IPS-NIHi11 (cell line): ENCODE results near the gene CYS1.
"Not testable (repeated sequence)": the region's sequence is repeated elsewhere in the genome, so short reads cannot be mapped to it uniquely, and the experiment has no call there.

Source experiments
- DNase-seq: peaks from one replicate; pipeline ENCODE4 v3.0.0; 2012; ENCODE audit warnings: mixed read lengths, low spot score

CYS1 gene, protein sequence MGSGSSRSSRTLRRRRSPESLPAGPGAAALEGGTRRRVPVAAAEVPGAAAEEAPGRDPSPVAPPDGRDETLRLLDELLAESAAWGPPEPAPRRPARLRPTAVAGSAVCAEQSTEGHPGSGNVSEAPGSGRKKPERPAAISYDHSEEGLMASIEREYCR

DNA sequence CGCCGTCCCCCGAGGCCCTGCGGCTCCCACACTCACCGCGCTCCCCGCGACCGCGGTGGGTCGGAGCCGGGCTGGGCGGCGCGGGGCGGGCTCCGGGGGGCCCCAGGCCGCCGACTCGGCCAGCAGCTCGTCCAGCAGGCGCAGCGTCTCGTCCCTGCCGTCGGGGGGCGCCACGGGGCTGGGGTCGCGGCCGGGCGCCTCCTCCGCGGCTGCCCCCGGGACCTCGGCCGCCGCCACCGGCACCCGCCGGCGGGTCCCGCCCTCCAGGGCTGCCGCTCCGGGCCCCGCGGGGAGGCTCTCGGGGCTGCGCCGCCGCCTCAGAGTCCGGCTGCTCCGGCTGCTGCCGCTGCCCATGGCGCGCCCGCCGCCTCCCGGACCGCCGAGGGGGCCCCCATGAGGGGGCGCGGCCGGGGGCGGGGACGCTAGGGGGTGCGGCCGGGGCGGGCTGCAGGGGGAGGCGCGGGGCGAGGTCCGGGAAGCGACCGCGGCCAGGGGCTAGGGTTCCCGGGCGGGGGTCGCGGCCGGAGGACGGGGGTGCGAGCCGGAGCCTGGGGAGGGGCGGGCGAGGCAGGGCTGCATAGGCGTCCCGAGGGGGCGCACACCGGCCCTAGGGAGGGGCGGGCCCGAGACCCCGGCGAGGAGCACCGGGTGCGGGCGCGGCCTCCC, at the start of gene CYS1:
Gene CYS1, minus strand, starts transcription at position 542 of the 666 bp plus-strand sequence. Its CDS starts 188 bp downstream, at position 354.
- DNase-seq = peak; percentile 91

DNA sequence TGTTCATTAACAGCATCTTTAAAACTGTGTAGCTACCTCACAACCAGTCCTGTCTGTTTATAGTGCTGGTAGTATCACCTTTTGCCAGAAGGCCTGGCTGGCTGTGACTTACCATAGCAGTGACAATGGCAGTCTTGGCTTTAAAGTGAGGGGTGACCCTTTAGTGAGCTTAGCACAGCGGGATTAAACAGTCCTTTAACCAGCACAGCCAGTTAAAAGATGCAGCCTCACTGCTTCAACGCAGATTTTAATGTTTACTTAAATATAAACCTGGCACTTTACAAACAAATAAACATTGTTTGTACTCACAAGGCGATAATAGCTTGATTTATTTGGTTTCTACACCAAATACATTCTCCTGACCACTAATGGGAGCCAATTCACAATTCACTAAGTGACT, 49.3 kb upstream of the CYS1 start:
- DNase-seq = no peak

DNA sequence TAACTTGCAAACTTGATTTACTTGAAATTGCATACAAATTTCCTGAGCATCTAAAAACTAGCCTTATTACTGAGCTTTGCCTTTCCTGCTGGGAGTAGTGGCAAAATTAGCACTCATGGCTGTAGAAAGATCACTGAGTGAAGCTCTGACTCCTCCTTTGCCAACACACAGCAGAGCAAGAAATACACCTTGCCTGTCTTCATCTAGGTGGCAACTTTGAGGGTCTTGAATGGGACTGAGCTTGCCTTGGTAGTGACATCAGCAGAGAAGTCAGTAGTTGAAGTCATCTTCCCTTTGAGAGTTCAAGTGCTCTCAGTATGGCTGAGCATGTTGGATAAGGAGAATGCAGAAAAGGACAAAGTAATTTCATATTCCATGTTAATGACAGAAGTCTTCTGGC, 48.2 kb upstream of the CYS1 start:
- no peak for DNase-seq

DNA sequence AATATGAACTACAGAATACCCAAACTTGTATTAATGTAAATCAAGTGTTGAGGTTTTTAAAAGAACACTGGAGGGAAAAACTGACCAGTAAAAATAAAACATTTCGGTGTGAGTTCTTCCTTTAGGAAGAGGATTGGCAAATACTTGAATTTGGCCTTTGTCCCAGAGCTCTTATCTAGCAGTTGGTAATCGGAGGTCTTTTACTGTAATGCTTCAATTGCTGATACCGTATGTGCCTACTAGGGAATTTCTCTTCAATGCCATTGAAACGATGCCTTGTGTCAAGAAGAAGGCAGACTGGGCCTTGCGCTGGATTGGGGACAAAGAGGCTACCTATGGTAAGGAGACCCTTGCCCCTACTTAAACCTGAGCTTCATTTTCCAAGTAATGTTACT, 46.4 kb upstream of the CYS1 start:
- DNase-seq = no peak

DNA sequence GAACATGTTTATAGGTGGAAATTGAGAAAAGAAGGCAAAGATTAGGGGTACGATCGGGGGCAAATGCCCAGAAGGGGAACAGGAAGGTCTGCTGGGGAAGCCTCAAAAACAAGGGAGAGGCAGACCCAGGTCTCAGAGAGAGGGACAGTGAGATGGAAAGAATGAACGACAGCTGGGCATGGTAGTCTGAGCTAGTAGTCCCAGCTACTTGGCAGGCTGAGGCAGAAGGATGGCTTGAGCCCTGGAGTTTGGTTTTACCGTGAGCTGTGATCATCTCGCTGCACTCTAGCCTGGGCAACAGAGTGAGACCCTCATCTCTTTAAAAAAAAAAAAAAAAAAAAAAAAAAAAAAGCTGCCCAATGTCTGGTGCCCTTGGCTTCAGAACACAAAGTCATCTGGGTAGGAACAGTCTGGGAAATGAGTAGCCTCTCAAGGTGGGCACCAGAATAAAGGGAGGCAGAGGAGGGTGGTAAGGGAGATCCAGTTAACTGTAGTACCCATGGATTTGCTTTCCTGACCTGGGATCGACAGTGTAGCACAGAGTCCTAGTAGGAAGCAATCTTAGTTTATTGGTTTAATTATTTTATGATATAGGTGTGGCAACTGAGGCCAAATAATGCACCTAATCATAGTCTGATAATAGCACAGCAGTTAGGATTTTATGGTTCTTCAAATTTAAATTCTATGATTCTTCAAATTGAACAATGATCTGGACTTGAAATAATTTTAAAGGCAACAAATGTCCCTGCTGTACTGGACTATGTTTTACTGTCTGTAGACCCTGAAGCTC, 45.8 kb upstream of the CYS1 start:
- DNase-seq = no peak

DNA sequence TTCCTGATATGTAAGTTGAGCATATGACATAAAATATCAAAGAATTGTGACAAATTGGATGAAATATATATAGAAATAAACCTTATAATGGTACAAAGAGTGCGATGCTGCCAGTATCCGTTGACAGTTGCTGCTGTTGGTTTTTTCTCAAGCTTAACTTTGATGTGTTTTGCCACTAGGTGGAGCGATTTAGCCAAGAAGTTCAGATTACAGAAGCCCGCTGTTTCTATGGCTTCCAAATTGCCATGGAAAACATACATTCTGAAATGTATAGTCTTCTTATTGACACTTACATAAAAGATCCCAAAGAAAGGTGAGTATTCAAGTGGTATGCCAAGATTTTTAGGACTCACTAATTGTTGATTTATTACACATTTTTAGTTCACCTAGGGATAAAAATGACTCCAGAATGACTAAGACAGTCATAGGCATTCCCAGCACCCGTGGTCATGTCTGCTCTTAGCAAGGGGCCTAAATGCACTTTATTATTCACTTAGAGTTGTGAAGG, 44.4 kb upstream of the CYS1 start:
- no peak for DNase-seq

DNA sequence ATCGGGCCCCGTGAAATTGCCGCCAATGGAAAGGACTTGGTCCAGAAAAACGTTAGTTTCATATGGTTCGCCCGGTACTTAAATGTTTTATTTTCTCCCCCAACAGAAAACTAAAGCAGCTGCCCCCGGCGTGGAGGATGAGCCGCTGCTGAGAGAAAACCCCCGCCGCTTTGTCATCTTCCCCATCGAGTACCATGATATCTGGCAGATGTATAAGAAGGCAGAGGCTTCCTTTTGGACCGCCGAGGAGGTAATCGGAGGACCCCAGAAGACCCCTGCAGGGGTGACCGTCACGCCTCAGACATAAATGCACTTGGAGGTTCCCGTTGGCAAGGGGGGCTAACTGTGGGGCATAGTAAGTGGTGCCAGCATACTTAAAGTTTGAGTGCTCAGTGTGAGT, 43.1 kb upstream of the CYS1 start:
- DNase-seq = no peak

DNA sequence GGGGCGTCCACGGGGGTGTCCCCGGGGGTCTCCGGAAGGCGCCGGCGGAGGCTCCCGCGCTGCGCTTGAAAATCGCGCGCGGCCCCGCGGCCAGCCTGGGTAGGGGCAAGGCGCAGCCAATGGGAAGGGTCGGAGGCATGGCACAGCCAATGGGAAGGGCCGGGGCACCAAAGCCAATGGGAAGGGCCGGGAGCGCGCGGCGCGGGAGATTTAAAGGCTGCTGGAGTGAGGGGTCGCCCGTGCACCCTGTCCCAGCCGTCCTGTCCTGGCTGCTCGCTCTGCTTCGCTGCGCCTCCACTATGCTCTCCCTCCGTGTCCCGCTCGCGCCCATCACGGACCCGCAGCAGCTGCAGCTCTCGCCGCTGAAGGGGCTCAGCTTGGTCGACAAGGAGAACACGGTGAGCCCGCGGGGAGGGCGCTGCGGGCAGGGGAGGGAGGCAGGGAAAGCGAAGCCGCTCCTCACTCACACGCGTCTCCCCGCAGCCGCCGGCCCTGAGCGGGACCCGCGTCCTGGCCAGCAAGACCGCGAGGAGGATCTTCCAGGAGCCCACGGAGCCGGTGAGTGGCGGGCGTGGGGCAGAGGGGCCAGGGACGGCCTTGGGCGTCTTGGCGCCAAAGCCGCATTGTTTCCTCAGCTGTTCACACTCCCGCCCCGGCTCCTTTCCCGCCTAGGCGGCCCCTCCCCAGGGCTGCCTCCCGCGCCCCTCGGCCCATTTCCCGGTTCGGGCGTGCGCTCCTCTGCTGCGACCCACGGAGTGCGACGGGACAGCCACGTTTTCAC, 42.5 kb upstream of the CYS1 start, which contains the start of gene RRM2:
Gene RRM2, plus strand, starts transcription at position 240 of the 781 bp plus-strand sequence. Its CDS starts 60 bp downstream, at position 300.
- DNase-seq = peak; percentile 95

DNA sequence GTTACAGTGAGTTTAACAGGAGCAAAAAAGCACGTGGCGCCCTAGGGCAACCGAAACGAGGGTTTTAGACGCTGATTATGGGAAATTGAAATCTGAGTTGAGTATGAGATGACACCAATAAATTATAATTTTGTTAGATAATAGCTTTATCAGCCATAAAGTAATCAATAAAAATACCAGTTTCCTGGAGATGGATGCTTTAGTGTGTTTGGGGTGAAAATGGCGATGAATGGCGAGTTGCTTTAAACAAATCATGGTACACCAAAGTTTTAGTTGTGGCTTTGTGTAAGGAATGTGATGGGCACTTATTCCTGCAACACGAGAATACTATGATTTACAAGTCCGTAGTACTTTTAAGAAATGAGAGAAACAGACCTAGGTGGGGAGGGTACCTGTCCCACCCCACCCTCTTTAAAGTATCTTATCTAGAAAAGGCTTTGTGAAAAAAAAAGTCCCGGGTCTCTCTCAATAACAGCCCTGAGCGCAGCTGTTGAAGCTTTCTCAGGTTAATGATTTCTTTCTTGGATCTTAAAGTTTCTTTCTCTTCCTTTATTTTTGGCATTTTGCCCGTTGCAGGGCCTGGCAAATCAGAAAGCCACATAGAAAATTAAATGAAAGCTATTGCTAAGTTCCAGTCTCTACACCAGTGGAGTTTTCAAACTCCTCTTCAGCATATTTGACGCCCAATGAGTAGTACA, 40.8 kb upstream of the CYS1 start:
- DNase-seq = no peak

DNA sequence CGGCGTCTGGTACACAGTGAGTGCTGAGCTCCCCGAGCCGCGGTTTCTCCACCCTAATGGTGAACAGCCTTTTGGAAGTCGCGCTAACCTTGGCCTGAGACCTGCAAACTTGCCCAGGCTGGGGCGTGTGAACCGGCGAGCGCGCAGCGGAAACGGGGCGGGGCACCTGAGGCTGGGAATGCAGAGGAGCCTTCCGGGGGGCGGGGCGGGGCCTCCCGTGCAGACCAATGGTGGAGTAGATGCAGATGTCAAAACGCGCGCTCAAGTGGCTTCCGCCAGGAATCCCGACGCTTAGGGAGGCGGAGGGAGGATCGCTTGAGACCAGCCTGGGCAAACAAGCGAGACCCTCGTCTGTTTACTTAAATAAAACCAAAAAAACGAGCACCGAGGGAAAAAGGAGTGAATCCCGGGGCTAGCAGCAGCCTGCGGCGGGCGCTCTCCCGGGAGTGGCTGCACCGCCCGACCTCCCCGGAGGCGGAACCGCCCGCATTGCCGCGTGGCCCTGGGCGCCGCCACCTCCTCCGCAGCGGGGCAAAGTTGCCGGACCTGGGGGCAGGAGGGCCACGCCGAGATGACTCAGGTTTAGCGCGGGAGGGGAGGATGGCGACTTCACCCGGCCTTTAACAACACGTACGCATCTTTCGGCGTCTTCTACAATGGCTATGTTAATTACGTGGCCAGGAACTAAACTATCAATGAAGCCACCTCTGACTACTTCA, 40.1 kb upstream of the CYS1 start:
- peak; percentile 98 for DNase-seq

DNA sequence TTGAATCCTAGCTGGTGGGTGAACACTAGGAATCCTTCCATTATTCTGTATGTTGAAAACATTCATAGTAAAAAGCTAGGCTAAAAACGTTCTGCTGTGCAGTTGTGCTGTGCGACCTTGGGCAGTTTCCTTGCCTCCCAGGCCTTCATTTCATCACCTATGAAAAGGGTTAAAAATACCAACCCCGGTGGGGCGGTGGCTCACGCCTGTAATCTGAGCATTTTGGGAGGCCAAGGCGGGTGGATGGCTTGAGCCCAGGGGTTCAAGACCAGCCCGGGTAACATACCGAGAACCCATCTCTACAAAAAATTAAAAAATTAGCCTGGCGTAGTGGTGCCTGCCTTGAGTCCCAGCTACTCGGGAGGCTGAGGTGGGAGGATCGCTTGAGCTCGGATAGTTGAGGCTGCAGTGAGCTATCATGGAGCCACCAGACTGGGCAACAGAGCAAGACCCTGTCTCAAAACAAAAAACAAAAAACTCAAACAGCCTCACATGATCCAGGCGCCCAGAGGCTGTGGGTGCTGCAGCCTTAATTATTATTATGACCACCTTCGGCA, 39.5 kb upstream of the CYS1 start:
- no peak for DNase-seq

DNA sequence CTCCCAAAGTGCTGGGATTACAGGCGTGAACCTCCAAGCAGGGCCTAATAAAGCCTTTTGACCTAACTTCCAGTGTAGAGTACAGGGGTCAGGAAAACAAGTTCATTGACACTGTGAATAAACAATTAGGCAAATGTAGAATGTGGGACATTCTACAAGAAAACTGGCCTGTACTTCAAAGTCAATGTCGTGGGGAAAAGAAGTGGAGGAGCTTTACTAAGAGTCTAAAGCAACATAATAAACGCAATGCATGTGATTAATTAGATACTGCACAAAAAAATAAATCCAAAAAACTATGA, 38.8 kb upstream of the CYS1 start:
- no peak for DNase-seq

DNA sequence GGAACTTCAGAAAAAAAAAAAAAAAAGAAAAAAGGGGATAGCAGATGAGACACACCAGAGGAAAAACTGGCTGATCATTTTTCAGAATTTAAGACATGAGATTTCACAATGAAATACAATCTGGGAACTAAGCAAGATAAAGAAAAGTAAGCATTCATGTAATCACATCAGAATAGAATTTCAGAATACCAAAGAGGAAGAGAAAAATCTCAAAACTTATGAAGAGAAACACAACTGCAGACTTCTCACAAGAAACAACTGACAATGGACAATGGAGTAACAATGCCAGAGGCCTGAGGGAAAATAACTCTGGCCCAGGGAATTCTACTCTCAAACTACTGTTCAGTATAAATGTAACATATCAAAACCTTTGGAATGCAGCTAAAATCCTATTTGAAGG, 29.1 kb upstream of the CYS1 start:
- DNase-seq = no peak

DNA sequence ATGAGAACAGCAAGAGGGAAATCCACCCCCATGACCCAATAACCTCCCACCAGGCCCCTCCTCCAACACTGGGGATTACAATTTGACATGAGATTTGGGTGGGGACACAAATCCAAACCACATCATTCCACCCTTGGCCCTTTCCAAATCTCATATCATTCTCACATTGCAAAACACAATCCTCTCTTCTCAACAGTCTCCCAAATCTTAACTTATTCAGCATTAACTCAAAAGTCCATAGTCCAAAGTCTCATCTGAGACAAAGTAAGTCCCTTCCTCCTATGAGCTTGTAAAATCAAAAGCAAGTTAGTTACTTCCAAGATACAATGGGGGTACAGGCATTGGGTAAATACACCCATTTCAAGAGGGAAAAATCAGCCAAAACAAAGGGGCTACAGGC, 24.7 kb upstream of the CYS1 start:
- DNase-seq = not testable (repeated sequence)

DNA sequence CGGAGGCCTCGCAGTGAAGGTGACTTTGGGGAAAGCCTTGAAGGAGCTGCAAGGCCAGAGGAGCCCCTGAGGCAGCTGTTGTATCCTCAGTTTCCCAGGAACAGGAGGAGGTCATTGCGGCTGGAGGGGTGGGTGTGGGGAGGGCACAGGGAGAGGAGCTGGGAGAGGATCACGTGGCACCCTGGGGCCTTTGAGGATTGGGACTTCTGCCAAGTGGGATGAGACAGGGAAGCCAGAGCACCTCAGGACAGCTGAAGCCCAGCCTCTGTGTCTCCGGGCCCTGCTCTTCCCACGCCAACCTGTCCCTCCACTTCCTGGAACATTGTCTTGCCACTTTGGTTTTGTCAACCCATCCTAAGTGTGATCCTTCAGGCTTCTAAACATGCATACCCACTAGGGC, 23.0 kb upstream of the CYS1 start:
- no peak for DNase-seq

DNA sequence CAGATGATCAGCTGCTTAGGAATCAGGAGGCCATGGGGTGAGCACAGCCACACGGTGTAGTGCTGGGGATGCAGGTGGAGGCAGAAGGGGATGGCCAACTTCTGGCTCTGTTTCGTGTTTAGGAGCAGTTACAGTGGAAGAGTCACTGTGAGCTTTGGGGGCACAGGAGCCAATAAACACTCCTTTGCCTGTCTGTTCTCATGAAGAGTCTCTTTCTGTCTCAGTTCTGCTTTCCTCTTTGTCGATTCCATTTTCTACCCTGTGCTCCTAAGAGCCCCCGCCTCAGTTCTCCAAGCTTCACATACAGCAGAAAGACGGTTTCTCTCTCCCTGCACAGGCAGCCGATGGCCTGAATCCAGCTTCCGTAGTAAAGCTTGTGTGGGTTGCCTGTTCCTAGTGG, 21.3 kb upstream of the CYS1 start:
- no peak for DNase-seq

DNA sequence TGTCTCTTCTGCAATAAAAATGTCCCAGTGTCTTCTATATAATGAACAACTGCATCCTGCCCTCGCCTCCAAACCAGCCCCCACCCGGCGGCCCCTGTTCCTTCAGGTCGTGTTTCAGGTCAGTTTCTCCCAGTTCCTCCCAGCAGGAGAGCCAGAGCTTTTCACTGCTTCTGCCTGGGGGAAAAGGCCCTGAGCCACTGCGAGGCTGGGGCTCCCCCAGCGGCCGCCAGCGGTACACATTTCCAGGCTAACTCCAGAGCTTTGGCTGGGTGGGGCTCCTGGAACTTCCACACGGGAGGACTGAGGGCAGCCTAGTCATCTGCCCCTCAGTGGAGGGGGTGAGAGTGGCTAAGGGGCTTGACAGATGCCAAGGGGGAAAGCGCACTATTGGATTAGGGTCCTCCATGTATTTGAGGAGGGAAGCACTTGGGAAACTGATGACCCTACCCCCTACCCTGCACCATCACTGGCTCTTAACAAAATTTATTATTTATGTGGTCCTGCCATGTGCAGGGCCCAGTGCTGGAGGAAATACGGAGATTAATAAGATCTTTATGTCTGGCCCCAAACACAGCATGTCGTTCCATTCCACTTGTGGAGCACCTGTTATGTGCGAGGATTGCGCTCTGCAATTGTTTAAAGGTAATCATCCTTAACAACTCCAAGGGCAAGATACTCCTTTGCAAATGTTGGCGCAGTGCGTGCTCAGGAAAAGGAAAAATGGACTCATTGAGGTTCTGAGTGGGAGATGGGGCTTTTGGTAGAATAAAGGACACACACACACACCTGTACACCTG, 17.3 kb upstream of the CYS1 start:
- peak; percentile 93 for DNase-seq

DNA sequence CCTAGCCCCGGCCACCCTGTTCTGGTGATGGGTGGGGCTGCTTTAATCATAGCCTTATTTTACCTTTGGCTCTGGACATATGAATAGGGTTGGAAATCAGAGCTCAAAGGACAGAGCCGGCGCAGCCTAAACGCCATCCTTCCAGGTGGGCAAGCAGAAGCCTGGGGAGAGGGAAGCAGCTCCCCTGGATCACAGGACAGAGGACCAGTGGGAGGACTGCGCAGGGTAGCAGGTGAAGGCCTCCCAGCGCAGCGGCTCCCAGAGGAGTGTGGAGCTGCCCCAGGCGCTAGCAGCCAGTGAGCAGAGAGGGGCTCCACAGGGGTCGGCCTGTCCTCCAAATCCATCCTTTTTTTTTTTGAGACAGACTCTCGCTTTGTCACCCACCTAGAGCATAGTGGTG, 16.4 kb upstream of the CYS1 start:
- DNase-seq = no peak

DNA sequence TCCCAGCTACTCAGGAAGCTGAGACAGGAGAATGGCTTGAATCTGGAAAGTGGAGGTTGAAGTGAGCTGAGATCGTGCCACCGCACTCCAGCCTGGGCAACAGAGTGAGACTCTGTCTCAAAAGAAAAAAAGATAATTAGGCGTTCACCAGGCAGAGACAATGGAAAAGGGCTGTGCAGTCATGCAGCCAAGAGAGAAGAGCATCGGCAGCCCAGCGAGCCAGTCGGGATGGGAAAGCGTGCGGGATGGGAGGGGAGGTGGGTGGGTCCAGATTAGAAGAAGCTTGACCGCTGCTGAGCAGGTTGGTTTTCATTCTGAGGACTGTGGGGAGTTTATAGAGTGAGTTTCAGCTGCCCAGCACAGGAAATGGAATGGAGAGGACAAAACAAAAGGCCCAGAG, 15.0 kb upstream of the CYS1 start:
- no peak for DNase-seq

DNA sequence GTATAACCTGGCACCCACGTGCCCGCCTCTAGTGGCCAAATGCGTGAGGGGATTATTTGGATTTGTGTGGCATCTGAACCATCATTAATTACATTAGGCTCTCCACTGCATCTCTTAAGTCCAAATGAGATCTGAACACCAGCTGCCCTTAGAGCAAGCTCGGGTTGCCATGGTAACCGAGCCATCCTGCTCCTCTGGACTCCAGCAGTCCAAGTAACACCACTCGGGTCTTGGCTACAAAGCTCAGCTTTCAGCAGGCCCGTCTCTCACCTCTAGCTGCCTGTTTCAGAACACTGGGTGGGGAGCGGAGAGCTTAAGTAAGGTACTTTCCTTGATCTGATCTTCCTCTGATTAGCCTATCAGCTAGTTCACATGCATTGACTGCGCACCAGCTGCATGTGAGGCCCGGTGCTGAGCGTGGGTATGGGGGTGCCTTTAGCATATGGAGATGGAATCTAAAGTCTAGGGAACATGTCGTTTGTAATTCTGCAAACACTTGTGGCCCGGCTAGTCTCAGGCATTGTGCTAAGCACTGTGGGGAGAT, 14.1 kb upstream of the CYS1 start:
- no peak for DNase-seq
